Endothelial cell of hepatic sinusoid (primary cell): ENCODE data around the gene ACSF3.

Source experiments
- in situ Hi-C: cut with HindIII; loops from 2 replicates; pipeline ENCODE4 v1.10.0; 2017; ENCODE audit warnings: low sequenced_read_pairs

ACSF3 gene

GRCh38 chr16:89170346-89171215, 76.9 kb downstream of the ACSF3 start:
- in situ Hi-C loops = loop anchor here (10.0 kb wide), 1 partner anchor 416 kb away; no protein-coding TSS in a partner anchor

- in situ Hi-C loops = loop anchor here (10.0 kb wide), 1 partner anchor 417 kb away; no protein-coding TSS in a partner anchor
These were observed 77.8 kb downstream of the ACSF3 start, which contains the start of gene CDH15 for GRCh38 chr16:89171216-89172170. TSS of gene CDH15 (plus strand) at chr16:89171748. CDS start at chr16:89171832, 84 bp downstream.

GRCh38 chr16:89172171-89172527, 78.5 kb downstream of the ACSF3 start:
- in situ Hi-C loops = loop anchor here (10.0 kb wide), 1 partner anchor 417 kb away; no protein-coding TSS in a partner anchor

GRCh38 chr16:89172528-89173173, 79.0 kb downstream of the ACSF3 start:
- in situ Hi-C loops = loop anchor here (10.0 kb wide), 1 partner anchor 418 kb away; no protein-coding TSS in a partner anchor

- in situ Hi-C loops = loop anchor here (10.0 kb wide), 1 partner anchor 419 kb away; no protein-coding TSS in a partner anchor
These were observed 79.7 kb downstream of the ACSF3 start for GRCh38 chr16:89173174-89173921.

- in situ Hi-C loops = loop anchor here (10.0 kb wide), 1 partner anchor 419 kb away; no protein-coding TSS in a partner anchor
These were observed 80.6 kb downstream of the ACSF3 start for GRCh38 chr16:89174055-89174827.

- in situ Hi-C loops = loop anchor here (5.0 to 10.0 kb wide), 2 partner anchors 58 to 420 kb away; no protein-coding TSS in a partner anchor
These were observed 81.2 kb downstream of the ACSF3 start for GRCh38 chr16:89174877-89175276.

GRCh38 chr16:89175280-89176146, 81.9 kb downstream of the ACSF3 start:
- in situ Hi-C loops = loop anchor here (5.0 to 10.0 kb wide), 2 partner anchors 58 to 421 kb away; no protein-coding TSS in a partner anchor

GRCh38 chr16:89176147-89176690, 82.6 kb downstream of the ACSF3 start:
- in situ Hi-C loops = loop anchor here (5.0 to 10.0 kb wide), 2 partner anchors 59 to 421 kb away; no protein-coding TSS in a partner anchor

GRCh38 chr16:89176717-89177116, 83.1 kb downstream of the ACSF3 start:
- in situ Hi-C loops = loop anchor here (5.0 to 10.0 kb wide), 2 partner anchors 59 to 422 kb away; no protein-coding TSS in a partner anchor

- in situ Hi-C loops = loop anchor here (5.0 to 10.0 kb wide), 2 partner anchors 60 to 423 kb away; no protein-coding TSS in a partner anchor
These were observed 83.8 kb downstream of the ACSF3 start for GRCh38 chr16:89177501-89177900.

GRCh38 chr16:89178453-89179147, 84.9 kb downstream of the ACSF3 start:
- in situ Hi-C loops = loop anchor here (5.0 to 10.0 kb wide), 2 partner anchors 61 to 424 kb away; no protein-coding TSS in a partner anchor

GRCh38 chr16:89179148-89179484, 85.5 kb downstream of the ACSF3 start:
- in situ Hi-C loops = loop anchor here (5.0 to 10.0 kb wide), 2 partner anchors 62 to 424 kb away; no protein-coding TSS in a partner anchor

GRCh38 chr16:89179656-89180315, 86.1 kb downstream of the ACSF3 start:
- in situ Hi-C loops = loop anchor here (5.0 to 10.0 kb wide), 2 partner anchors 62 to 425 kb away; no protein-coding TSS in a partner anchor

GRCh38 chr16:89183463-89183862, 89.8 kb downstream of the ACSF3 start:
- in situ Hi-C loops = no loop called here
